ENCODE measurements around the gene ZFYVE28. TPM values are rescaled to one million over a fixed set of nuclear protein-coding genes. Genes with fewer than 3 reads are reported as not detected.

Gene ZFYVE28
- total RNA-seq, 4 donors from 2014 or later, result 8.5 to 15.0 (median 11.7) TPM

DNA sequence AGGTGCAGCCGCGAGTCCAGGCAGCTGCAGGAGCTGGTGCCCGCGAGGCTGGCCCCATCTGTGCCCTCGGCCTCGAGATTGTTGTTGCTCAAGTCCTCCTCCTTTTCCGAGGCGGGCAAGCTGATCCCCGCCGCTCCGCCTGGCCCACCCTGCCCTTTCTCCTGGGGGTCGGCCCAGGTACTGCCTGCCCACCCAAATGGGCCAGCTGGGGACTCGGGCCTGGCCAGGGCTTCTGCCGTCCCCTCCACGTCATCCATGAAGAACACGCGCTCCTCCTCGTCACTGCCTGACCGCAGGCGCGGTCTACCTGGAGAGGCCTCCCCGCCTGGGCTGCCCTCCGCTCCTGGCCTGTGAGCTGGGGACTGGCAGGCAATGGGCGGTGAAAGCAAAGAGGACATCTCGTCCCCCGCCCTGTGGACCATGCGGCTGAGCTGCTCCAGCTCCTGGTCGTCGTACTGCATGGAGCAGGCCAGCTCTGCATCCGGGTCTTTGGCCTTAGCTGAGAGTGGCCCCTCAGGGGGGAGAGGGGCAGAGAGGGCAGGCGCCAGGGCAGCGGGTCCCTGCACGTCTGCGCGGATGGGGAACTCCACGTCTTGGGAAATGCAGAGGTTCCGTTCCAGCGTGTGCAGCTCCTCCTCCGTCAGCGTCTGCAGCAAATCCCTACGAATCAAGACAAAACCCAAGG, 113.4 kb downstream of the ZFYVE28 start:
- TF ChIP-seq, protein P1, sequence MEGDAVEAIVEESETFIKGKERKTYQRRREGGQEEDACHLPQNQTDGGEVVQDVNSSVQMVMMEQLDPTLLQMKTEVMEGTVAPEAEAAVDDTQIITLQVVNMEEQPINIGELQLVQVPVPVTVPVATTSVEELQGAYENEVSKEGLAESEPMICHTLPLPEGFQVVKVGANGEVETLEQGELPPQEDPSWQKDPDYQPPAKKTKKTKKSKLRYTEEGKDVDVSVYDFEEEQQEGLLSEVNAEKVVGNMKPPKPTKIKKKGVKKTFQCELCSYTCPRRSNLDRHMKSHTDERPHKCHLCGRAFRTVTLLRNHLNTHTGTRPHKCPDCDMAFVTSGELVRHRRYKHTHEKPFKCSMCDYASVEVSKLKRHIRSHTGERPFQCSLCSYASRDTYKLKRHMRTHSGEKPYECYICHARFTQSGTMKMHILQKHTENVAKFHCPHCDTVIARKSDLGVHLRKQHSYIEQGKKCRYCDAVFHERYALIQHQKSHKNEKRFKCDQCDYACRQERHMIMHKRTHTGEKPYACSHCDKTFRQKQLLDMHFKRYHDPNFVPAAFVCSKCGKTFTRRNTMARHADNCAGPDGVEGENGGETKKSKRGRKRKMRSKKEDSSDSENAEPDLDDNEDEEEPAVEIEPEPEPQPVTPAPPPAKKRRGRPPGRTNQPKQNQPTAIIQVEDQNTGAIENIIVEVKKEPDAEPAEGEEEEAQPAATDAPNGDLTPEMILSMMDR (IDR thresholded peaks at IDR 0.05; ENCODE audit: low read depth), result no peak

DNA sequence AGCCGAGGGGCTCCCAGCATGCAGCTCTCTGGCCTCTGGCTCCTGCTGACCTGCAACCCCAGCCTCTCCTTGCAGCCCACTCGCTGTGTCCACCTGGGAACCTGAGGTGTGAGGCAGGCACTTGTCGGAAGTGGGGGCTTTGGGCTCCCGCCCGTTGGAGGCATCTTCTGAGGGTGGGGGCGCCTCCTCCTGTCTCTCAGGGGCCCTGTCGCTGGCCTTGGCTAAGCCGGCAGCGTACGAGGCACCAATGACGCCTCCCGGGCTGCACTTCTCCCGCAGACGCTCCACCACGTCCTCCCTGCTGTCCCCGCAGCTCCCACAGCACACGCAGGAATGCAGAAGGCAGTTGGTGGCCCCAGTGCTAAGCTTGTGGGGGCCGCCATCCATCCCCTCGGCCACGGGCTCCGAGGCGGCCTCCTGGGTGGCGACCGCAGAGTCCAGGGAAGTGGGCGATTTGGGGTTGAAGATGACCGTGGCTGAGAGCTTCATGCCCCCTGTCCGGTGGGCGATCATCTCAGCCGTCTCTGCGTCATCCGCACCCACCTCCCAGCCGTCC, 114.0 kb downstream of the ZFYVE28 start:
- TF ChIP-seq, protein P1 (IDR thresholded peaks at IDR 0.05; ENCODE audit: low read depth), result no peak

DNA sequence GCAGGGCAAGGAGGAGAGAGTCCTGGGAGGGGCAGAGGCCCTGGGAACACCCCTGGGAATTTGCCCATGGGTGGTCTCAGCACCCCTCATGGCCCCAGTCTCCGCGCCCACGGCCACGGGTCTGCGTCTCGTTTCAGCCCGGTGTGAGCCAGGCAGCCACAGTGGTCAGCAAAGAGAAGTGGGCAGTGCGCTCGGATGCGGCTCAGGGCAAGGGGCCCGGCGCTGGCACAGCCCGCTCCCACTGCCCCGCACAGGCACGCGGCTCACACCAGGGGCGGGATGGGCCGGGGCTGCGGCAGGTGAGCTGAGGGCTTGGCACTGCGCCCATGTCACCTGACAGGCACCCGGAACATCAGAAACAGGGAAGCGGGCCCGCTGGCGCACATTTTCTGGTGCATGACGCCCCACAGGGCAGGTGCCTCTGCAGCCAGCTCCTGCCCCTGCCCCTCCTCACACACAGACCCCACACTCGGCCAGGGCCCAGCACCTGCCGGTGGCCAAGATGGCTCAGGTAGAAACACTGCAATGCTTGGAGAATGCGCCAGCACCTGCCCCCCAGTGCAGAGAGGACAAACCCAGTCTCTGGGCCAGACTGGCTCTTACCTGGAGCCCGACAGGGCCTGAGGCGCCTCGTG, 114.6 kb downstream of the ZFYVE28 start:
- TF ChIP-seq, protein P1 (IDR thresholded peaks at IDR 0.05; ENCODE audit: low read depth), result no peak

DNA sequence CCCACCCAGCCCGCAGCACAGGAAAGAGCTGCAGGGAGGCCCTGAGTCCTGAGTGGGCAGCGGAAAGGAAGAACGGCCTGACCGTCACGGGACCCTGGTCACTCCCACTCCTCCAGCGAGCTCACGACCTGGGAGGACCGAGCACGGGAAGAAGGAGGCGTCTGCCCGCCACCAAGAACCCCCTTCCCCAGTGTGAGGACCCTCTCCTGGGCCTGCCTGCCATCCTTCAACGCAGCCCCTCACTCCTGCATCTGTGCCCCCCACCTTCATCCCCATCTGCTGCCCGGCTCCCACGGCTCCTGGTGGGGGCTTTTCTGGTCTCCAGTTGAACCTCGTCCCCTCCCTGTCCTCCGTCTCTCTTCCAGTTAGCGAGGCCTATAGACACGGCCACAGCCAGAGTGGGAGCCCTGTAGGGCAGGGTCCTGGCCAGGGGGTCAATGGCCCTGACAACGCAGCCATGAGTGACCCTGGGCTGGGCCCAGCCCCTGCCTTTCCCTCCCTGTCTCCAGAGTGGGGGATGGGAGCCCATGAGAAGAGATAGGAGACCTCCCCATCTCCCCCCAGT, 115.2 kb downstream of the ZFYVE28 start:
- TF ChIP-seq, protein P1 (IDR thresholded peaks at IDR 0.05; ENCODE audit: low read depth), result no peak

DNA sequence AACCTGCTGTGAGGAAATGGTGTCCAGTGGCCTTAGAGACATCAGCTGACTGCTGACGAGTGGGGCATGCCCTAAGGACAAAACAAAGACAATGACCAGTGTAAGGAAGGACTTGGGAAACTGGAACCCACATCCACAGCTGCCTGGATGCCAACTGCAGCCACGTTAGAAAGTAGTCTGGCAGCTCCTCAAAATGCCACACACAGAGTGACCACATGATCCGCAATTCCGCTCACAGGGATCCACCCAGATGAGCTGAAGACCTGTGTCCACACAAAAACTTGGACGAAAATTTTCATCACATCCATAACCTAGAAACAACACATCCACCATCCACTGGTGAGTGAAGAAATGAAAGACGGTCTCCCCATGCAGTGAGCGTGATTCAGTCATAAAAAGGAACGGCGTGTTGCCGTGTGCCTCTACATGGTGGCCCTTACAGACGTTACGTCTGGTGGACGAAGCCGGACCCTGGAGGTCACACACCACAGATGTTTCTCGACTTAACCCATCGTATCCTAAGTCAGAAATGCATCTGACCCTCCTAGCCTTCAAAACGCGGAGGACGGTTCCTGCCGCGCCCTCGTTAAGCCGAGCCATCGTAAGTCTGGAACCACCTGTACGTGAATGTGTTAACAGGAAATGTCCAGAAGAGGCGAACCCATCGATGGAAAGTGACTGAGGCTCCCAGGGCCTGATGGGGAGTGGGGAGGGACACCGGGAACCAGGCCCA, 115.9 kb downstream of the ZFYVE28 start:
- TF ChIP-seq, protein P1 (IDR thresholded peaks at IDR 0.05; ENCODE audit: low read depth), result no peak

DNA sequence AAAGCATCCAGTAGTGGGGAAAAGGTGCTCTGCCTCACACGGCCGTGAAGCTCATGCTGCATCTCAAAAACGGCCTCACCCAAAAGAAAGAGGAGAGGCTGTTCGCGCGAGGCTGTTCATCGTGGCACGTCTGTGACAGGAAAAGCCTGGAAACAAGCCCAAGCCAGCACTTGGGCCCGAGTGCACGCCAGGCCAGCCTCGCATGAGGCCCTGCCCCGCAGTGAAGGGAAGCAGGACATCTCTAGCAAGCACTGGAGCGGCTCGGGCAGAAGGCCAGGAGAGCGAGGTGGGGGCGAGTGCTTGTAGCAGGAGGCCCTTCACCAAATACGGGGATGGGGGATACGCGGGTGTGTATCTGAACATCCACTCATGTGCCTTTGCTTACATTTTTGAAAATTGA, 116.6 kb downstream of the ZFYVE28 start:
- TF ChIP-seq, protein P1 (IDR thresholded peaks at IDR 0.05; ENCODE audit: low read depth), result no peak
